Nucleus accumbens (tissue), 56 donors: Measurements from ENCODE around the gene AGBL1.
"Not testable (repeated sequence)": the region's sequence is repeated elsewhere in the genome, so short reads cannot be mapped to it uniquely, and the experiment has no call there.

Source experiments
- DNase-seq, 56 donors: peaks; one replicate each; lab custom pipeline; 2025; lab: John Stamatoyannopoulos, UW

Gene AGBL1

GRCh38 chr15:86080302-86080701 lies 631 bp downstream of the AGBL1 start:
- no peak for DNase-seq

GRCh38 chr15:86082619-86083380 lies 3.1 kb downstream of the AGBL1 start:
- peak in 10 of 56 donors; percentile 3 to 37 (median 22) for DNase-seq

- no peak for DNase-seq
These were observed 8.1 kb downstream of the AGBL1 start for GRCh38 chr15:86087808-86088207.

DNA sequence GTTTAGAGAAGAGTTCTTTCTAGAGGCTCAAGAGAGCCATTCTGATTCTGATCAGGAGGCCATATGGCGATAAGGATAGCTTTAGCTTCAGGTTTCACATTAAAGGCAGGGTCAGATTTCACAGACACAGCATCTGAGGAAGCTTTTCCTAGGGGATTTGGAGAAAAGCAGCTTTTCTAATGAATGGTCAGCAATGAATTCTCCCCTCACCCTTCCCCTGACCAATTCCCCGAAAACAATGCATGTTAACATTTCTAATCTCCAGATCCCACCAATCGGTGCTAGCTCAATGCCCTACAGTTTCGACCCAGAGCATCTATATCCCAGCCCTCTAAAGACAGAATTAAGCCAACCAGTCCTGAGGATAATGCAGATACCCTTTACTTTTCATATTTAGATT lies 9.8 kb downstream of the AGBL1 start:
- no peak for DNase-seq

- DNase-seq, result no peak
These were observed 22.1 kb downstream of the AGBL1 start for GRCh38 chr15:86101818-86102217.

DNA sequence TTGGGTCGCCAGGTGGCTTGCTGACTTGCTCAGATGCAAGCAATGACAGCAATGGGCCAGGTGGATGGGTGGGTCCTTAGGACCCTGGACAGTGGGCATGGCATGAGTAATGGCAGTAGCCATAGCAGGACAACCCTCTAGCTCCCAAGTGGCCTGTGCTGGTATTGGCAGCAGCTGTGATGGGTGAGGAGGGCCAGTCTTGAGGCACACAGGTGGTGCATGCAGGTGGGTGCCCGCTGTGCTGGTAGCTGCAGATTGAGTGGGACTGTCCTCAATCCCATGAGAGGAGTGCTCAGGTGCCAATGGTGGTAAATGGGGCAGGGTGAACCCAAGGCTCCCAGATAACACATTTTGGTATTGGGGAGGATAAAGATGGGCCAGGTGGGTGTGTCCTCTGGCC lies 24.2 kb downstream of the AGBL1 start:
- no peak for DNase-seq

DNA sequence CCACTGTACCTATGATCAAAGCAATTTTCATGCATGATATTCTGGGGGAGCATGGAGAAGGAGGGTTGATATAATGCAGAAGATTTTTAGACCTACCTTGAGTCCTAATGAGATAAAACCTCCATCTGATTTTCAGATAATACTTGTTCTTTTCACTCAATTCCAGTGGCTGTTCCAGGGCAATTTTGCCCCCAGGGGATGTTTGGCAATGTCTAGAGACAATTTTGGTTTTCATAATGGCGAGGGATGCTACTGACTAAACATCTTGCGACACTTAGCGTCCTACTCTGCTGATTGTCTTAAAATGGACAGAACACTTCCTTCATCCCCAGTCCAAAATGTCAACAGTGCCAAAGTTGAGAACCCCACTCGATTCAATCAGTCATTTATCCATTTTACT lies 26.6 kb downstream of the AGBL1 start:
- no peak for DNase-seq

DNA sequence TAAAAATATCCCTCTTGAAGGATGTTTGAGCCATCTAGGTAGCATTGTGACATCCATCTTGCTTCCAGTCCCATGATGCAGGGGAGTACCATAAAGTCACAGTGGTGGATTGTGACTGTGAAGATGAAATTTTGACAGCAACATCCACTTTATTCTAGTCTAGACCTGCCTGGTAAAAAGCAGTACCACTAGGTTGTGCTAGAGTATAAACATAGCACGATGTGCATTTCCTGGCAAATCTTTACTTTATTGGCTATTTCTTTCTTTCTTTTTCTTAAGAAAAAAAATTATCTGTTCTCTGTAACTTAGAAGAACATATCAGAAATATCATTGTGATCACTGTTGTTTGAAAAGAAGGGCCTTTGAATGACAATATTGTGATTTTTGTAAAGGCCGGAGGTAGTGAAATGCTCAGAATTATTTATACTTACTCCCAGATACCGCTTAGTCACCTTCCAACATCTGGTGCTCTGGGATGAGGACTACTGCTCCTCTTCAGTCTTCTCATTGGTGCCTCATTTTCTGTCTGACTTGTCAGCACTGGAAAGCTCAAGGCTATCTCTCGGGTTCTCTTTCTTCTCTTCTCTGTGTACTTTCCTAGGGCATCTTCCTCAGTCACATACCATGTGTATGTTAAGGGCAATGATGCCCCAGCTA lies 35.6 kb downstream of the AGBL1 start:
- no peak for DNase-seq

GRCh38 chr15:86121568-86122225 lies 42.0 kb downstream of the AGBL1 start:
- no peak for DNase-seq

- not testable (repeated sequence) for DNase-seq
These were observed 43.2 kb downstream of the AGBL1 start for GRCh38 chr15:86122691-86123391.

DNA sequence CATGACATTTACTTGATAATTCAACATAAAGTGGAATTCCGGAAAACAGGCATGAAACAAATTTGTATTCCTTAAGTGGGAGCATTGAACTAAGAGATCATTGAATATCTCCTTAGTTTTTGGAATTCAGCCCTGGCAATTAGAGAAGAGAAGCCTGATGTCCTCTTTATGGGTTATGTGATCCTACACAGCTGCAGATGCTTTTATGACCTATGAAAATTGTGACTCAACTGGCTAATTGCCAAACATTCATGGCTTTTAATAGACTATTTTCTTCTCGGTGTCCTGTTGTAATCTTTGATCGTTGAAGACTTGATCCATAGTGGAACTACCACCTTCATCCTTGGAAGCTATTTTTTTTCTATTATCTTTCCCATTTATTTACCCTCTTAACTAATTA lies 46.1 kb downstream of the AGBL1 start:
- no peak for DNase-seq

DNA sequence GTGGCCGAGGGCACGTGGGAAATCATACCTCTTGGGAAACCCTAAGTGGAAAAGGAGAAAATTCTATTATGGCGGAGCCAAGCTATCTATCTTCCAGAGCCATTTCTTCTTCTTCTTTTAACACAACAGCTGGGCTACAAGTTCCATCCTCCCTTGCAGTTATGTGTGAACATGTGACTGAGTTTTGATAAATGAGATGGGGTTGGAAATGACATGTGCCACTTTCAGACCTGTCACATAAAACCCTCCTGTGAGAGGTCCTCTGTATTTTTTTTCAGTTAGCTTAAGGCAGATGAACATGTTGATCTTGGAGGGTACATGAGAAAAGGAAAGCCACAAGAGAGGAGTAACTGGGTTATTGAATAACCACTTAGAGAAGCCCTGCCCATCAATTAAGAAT lies 47.9 kb downstream of the AGBL1 start:
- no peak for DNase-seq

DNA sequence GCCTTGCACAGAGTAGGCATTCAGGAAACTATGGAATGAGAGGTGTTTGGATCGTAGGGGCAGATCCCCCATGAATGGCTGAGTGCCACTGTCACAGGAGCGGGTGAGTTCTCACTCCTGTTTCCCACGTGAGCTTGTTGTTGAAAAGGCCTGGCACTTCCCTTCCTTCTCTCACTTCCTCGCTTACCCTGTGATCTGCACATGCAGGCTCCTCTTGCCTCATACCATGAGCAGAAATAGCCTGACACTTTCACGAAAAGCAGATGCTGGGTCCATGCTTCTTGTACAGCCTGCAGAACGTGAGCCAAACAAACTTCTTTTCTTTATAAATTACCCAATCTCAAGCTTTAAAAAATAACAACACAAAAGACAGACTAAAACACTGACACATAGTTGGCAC lies 55.4 kb downstream of the AGBL1 start:
- peak in 1 of 56 donors; percentile 2 for DNase-seq

DNA sequence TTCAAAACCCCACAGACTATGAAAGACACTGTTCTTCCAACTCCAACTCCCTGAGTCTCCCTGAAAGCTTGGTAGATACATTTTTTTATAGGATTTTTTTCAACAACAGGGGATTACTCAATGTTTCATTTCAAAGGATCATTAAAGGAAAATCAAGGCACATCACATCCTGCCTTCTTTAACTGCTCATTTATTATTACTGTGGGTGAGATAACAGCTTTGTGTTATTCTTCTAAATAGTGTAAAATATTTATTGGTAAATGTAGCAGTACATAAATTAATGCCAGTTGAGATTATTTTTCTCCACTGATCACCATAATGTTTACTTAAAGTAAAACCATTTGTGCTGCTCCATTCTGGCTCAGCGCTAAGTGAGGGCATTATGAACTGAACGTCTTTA lies 57.2 kb downstream of the AGBL1 start:
- DNase-seq, result no peak

- DNase-seq, result no peak
These were observed 59.1 kb downstream of the AGBL1 start for GRCh38 chr15:86138798-86139197.

DNA sequence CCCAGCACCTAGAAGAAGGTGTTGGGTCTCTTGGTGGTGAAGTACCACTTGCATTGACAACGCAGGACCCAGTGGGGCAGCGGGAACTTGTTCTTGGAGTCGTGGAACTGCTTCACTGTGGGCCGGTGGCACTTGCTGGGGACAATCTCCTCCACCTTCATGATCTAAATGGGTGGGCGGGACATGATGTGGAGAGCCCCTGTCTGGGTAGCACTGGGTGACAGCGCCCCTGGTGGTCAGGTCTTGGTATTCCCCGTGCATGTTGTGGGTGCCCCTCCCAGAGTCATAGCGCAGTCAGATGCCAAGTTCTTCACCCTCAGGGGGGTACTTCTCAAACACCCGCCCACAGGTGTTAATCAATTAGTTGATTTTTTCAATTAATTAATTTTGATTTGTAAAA lies 60.2 kb downstream of the AGBL1 start:
- no peak for DNase-seq

GRCh38 chr15:86154705-86155104 lies 75.0 kb downstream of the AGBL1 start:
- no peak for DNase-seq

- DNase-seq, result no peak
These were observed 75.9 kb downstream of the AGBL1 start for GRCh38 chr15:86155551-86155950.

DNA sequence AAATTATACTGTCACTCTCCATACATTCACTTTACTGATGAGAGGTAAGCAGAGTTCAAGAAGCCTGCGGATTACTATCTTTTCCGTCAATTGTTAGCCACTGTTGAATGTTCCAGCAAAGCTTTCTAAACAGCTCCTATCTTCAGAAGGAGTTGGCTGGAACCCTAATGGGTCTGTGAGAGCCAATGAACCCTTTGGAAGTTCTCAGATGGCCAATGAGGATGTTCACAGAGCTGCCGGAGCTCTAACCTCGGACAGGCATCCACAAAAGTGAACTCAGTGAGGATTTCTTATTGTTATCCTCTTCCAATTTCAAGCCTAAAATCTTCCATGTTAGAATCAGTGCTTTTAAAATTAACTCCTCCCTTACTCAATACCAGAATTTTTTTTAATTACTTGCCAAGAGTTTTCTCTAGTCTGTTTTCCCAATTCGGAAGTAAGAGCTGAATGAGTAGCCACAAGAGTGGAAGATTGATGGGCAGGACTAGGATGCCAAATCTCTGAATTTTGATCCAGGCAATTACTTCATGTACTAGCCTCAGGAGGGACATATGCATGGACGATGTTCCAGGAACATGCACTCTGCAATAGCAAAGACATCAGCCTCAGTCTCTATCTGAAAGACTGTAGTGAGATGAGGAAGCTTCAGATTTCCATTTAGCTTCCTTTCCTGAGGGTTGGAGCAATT lies 78.1 kb downstream of the AGBL1 start:
- DNase-seq, result no peak

GRCh38 chr15:86159468-86159867 lies 79.8 kb downstream of the AGBL1 start:
- DNase-seq, result no peak

GRCh38 chr15:86161250-86161649 lies 81.6 kb downstream of the AGBL1 start:
- no peak for DNase-seq
